Panc1 (cell line): ENCODE results near the gene TMEM40.
A peak's percentile ranks its signal among the peaks of the same experiment; 100 is the strongest.

Source experiments
- CTCF ChIP-seq: fragments of 450-650 bp; IDR thresholded peaks from 2 replicates; pipeline ENCODE4 v1.5.1; 2017; ENCODE audit warnings: mild to moderate bottlenecking
- REST ChIP-seq, 2 experiments: IDR thresholded peaks; 2 replicates each; pipeline ENCODE4 v1.6.1; 2011 to 2012; ENCODE audit warnings: low read depth in 2 of 2, control low read depth in 1 of 2, low read length in 1 of 2, mild to moderate bottlenecking in 1 of 2, moderate library complexity in 1 of 2; ENCODE audit not compliant: insufficient read depth in 1 of 2

- TF ChIP-seq CTCF (peak; percentile 89), REST (IDR thresholded peaks at IDR 0.05; ENCODE audit: insufficient read depth in 1 of 2, low read depth in 2 of 2, low read length in 1 of 2) (no peak)
These were observed 52.4 kb downstream of the TMEM40 start for GRCh38 chr3:12706504-12707253.
